Smooth muscle cell (in vitro differentiated cells): Measurements from ENCODE around the gene MATN1. TPM values are rescaled to one million over a fixed set of nuclear protein-coding genes. Genes with fewer than 3 reads are reported as not detected.

Experiments
- DNase-seq: peaks from one replicate; lab custom pipeline; 2025; ENCODE audit not compliant: unreplicated experiment; lab: John Stamatoyannopoulos, UW
- H2AFZ ChIP-seq: fragments of 200-600 bp; sonication (generic); 2 replicates; pipeline ENCODE4 v1.6.0; 2016; ENCODE audit warnings: antibody characterized with exemption, low read depth, mild to moderate bottlenecking
- H3F3A ChIP-seq: fragments of 200-600 bp; sonication (generic); 2 replicates; pipeline ENCODE4 v1.6.0; 2017; ENCODE audit warnings: antibody characterized with exemption, low read depth
- H3K27ac ChIP-seq: fragments of 200-600 bp; sonication (generic); 2 replicates; pipeline ENCODE4 v1.5.1; 2016; ENCODE audit warnings: low read depth, mild to moderate bottlenecking
- H3K27me3 ChIP-seq: fragments of 200-600 bp; sonication (generic); 2 replicates; pipeline ENCODE4 v1.6.1; 2016; ENCODE audit warnings: low read depth, mild to moderate bottlenecking
- H3K36me3 ChIP-seq: fragments of 200-600 bp; sonication (generic); 2 replicates; pipeline ENCODE4 v1.5.1; 2016; ENCODE audit warnings: low read depth
- H3K4me1 ChIP-seq: fragments of 200-600 bp; sonication (generic); 2 replicates; pipeline ENCODE4 v1.5.1; 2016; ENCODE audit warnings: low read depth
- H3K4me2 ChIP-seq: fragments of 200-600 bp; sonication (generic); 2 replicates; pipeline ENCODE4 v1.6.0; 2016; ENCODE audit warnings: mild to moderate bottlenecking
- H3K4me3 ChIP-seq: fragments of 200-600 bp; sonication (generic); 2 replicates; pipeline ENCODE4 v1.5.1; 2016; ENCODE audit warnings: mild to moderate bottlenecking
- H3K79me2 ChIP-seq: fragments of 200-600 bp; sonication (generic); 2 replicates; pipeline ENCODE4 v1.6.0; 2016; ENCODE audit warnings: low read depth, mild to moderate bottlenecking
- H3K9ac ChIP-seq: fragments of 200-600 bp; sonication (generic); 2 replicates; pipeline ENCODE4 v1.6.0; 2016; ENCODE audit warnings: low read depth
- H3K9me3 ChIP-seq: fragments of 200-600 bp; sonication (generic); replicated peaks from 2 replicates; pipeline ENCODE4 v1.5.1; 2016; ENCODE audit warnings: low read depth
- H4K20me1 ChIP-seq: fragments of 200-600 bp; sonication (generic); 2 replicates; pipeline ENCODE4 v1.6.0; 2016; ENCODE audit warnings: low read depth
- CTCF ChIP-seq: fragments of 200-600 bp; sonication (generic); IDR thresholded peaks from 2 replicates; pipeline ENCODE4 v1.5.1; 2017; ENCODE audit warnings: borderline replicate concordance, mild to moderate bottlenecking, antibody characterized with exemption; ENCODE audit not compliant: insufficient read depth, poor library complexity, severe bottlenecking
- WGBS: methylation state at CpG from one replicate; pipeline ENCODE4 v1.1.7; 2016; ENCODE audit warnings: low lambda C conversion rate; 5-methylcytosine and 5-hydroxymethylcytosine counted together
- polyA plus RNA-seq: library from polyadenylated mRNA; unstranded; fragments of >200 nt; fragmentation: Nextera tagmentation; extraction: Ambion mirVana; gene quantifications from 2 replicates; pipeline ENCODE4 v1.2.1, GENCODE V29; 2016
- total RNA-seq: library from RNA; depleted of rRNA; stranded (reverse); fragments of >200 nt; gene quantifications from 2 replicates; pipeline ENCODE4 v1.2.3, GENCODE V29; 2014

Gene MATN1
- total and polyA plus RNA-seq, 2 experiments from 2014 or later, result 0.40 to 2.0 TPM

GRCh38 chr1:30745834-30746208, 22.4 kb upstream of the MATN1 start:
- H3K4me2 ChIP-seq, result no peak overlapping the region
- no peak overlapping the region for H3K27ac ChIP-seq
- no peaks in the 10 kb centered on the region for H3K36me3 ChIP-seq
- H3K9ac ChIP-seq, result no peak overlapping the region
- no peaks in the 10 kb centered on the region for H4K20me1 ChIP-seq
- H3K27me3 ChIP-seq, result no peaks in the 10 kb centered on the region
- TF ChIP-seq CTCF, result no peak
- H3K9me3 ChIP-seq, result no peaks in the 10 kb centered on the region
- H3K4me3 ChIP-seq, result no peak overlapping the region
- no peak overlapping the region for H2AFZ ChIP-seq
- no peak for DNase-seq
- peaks cover 11% of the 10 kb centered on the region for H3K4me1 ChIP-seq
- WGBS, result 75% methylated on average over 4 of the region's 4 CpGs
- no peaks in the 10 kb centered on the region for H3K79me2 ChIP-seq
- no peaks in the 10 kb centered on the region for H3F3A ChIP-seq

GRCh38 chr1:30745156-30745833, 21.9 kb upstream of the MATN1 start:
- H3K27ac ChIP-seq, result no peak overlapping the region
- 86% methylated on average over 13 of the region's 14 CpGs for WGBS
- no peaks in the 10 kb centered on the region for H3F3A ChIP-seq
- H4K20me1 ChIP-seq, result no peaks in the 10 kb centered on the region
- H3K4me2 ChIP-seq, result no peak overlapping the region
- peaks cover 11% of the 10 kb centered on the region for H3K4me1 ChIP-seq
- H2AFZ ChIP-seq, result no peak overlapping the region
- no peaks in the 10 kb centered on the region for H3K79me2 ChIP-seq
- TF ChIP-seq CTCF, result no peak
- no peaks in the 10 kb centered on the region for H3K27me3 ChIP-seq
- no peak overlapping the region for H3K4me3 ChIP-seq
- H3K9me3 ChIP-seq, result no peaks in the 10 kb centered on the region
- H3K36me3 ChIP-seq, result no peaks in the 10 kb centered on the region
- DNase-seq, result no peak
- no peak overlapping the region for H3K9ac ChIP-seq

GRCh38 chr1:30744060-30744756, 20.8 kb upstream of the MATN1 start:
- no peaks in the 10 kb centered on the region for H3K36me3 ChIP-seq
- no peak for DNase-seq
- no peak overlapping the region for H2AFZ ChIP-seq
- no peaks in the 10 kb centered on the region for H3K79me2 ChIP-seq
- WGBS, result 81% methylated on average over 7 of the region's 7 CpGs
- no peak overlapping the region for H3K4me2 ChIP-seq
- H4K20me1 ChIP-seq, result no peaks in the 10 kb centered on the region
- no peaks in the 10 kb centered on the region for H3F3A ChIP-seq
- H3K9me3 ChIP-seq, result no peaks in the 10 kb centered on the region
- no peak for TF ChIP-seq CTCF
- peaks cover 11% of the 10 kb centered on the region for H3K4me1 ChIP-seq
- no peak overlapping the region for H3K27ac ChIP-seq
- H3K27me3 ChIP-seq, result no peaks in the 10 kb centered on the region
- H3K9ac ChIP-seq, result no peak overlapping the region
- H3K4me3 ChIP-seq, result no peak overlapping the region
